ENCODE measurements around the gene GSTP1. TPM values are rescaled to one million over a fixed set of nuclear protein-coding genes. Genes with fewer than 3 reads are reported as not detected.

GSTP1 gene
- total and polyA plus RNA-seq, 4 donors, result 632 to 2,206 (median 1,023) TPM

DNA sequence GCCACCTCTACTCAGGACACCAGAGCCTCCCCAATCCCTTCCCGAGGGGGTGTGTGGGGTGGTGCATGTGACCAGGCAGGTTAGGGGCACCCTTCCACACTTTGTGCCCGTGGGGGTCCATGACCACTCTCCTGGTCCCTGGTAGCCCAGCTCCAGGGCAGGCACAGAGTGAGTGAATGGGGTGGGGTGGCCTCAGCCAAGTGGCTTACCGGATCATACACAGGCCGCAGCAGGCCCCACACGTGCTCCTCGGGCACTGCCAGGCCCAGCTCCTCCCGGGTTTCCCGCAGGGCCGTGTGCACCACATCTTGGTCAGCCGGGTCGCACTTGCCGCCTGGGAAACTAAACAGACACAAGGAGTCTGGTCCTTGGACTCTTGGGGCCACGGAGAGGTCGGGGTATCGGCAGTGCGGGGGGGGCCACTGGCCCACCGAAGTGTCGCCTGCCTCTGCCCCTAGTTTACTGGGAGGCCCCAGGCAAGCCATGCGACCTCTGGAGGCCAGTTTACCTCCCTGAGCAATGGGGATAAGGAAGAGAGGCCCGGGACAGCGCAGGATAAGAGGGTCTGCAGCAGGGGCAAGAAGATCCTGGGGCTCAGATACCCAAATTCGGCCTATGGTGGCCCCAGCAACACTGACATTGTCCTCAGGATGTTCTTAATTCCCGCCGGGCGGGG lies 45.2 kb downstream of the GSTP1 start:
- DNase-seq (no peak), ATAC-seq (ENCODE audit: insufficient read depth, low FRiP score) (no peak)

DNA sequence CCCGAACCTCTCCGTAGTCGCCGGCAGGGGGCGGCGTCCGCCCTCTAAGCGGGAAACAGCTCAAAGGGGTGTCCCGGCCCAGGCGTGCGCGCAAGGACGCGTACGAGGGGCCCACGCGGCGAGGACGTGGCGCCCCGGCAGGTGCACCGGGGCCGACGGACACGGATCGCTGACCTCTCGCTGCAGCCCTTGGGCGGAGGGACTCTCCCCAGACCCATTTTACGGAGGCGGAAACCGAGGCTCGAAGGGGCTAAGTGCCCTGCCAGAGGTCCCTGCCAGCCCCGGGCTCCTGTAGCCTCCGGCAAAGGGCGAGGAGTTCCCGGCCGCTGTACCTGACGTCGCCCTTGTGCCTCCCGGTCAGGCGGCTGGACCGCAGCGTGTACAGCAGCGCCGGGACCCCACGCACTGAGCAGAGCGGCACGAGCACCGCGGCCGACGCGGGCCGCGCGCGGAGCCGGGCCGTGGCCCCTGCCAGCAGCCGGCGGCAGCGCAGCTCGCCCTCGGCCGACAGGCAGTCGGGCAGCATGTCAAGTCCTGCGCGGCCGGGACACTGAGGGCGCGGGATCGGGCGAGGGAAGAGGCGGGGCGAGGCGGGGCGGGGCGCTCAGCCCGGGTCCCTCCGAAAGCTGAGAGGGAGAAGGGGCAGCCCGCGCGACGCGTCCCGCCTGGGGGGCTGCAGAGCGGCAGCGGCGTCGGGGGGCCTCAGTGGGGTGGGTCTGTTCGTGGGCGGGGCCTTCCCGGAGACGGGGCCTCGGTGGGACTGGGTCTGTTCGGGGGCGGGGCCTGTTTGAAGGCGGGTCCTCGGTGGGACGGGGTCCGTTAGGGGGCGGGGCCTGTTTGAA lies 46.0 kb downstream of the GSTP1 start, which contains the start of gene NUDT8:
Gene NUDT8, minus strand, starts transcription at position 552 of the 842 bp plus-strand sequence. Its CDS starts 26 bp downstream, at position 526.
- peak within 1 kb of the TSS; percentile 63 to 82 for H3K9ac ChIP-seq (ENCODE audit: insufficient read depth in 1 of 2, low read length in 2 of 2)
- H3K27me3 ChIP-seq (ENCODE audit: control insufficient read depth in 3 of 3, insufficient read depth in 3 of 3, low read length in 2 of 3), result no peaks in the 10 kb centered on the region
- H3K4me1 ChIP-seq (ENCODE audit: control insufficient read depth in 5 of 5, insufficient read depth in 5 of 5, low read length in 5 of 5), result peaks cover 0 to 8% (median 4%) of the 10 kb centered on the region in 5 donors
- DNase-seq, result peak; percentile 71 to 81 (median 78)
- H3K4me3 ChIP-seq, result peak within 1 kb of the TSS; percentile 47
- peak within 1 kb of the TSS; percentile 88 to 94 for H3K27ac ChIP-seq (ENCODE audit: low read depth in 1 of 2, low read length in 1 of 2)
- peak; percentile 59 for ATAC-seq (ENCODE audit: insufficient read depth, low FRiP score)
- TF ChIP-seq, protein P1, sequence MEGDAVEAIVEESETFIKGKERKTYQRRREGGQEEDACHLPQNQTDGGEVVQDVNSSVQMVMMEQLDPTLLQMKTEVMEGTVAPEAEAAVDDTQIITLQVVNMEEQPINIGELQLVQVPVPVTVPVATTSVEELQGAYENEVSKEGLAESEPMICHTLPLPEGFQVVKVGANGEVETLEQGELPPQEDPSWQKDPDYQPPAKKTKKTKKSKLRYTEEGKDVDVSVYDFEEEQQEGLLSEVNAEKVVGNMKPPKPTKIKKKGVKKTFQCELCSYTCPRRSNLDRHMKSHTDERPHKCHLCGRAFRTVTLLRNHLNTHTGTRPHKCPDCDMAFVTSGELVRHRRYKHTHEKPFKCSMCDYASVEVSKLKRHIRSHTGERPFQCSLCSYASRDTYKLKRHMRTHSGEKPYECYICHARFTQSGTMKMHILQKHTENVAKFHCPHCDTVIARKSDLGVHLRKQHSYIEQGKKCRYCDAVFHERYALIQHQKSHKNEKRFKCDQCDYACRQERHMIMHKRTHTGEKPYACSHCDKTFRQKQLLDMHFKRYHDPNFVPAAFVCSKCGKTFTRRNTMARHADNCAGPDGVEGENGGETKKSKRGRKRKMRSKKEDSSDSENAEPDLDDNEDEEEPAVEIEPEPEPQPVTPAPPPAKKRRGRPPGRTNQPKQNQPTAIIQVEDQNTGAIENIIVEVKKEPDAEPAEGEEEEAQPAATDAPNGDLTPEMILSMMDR (IDR thresholded peaks at IDR 0.05; ENCODE audit: control extremely low read depth, extremely low read depth), result peak; percentile 60
- H3K9me3 ChIP-seq (ENCODE audit: control insufficient read depth in 4 of 4, insufficient read depth in 3 of 4, low read length in 3 of 4), result no peaks in the 10 kb centered on the region
- 0 to 1% methylated on average over 70 to 102 of the region's 102 CpGs for WGBS, 2 donors
- H3K36me3 ChIP-seq (ENCODE audit: control insufficient read depth in 4 of 4, insufficient read depth in 4 of 4, low read length in 4 of 4), result no peaks in the 10 kb centered on the region

More for the DNA sequence above, 45.2 kb downstream of the GSTP1 start:
- Histone ChIP-seq H3K27ac (ENCODE audit: low read depth in 1 of 2, low read length in 1 of 2) (no peak overlapping the region), H3K4me1 (ENCODE audit: control insufficient read depth in 5 of 5, insufficient read depth in 5 of 5, low read length in 5 of 5) (peaks cover 0 to 8% (median 4%) of the 10 kb centered on the region in 5 donors), H3K27me3 (ENCODE audit: control insufficient read depth in 3 of 3, insufficient read depth in 3 of 3, low read length in 2 of 3) (no peaks in the 10 kb centered on the region), H3K36me3 (ENCODE audit: control insufficient read depth in 4 of 4, insufficient read depth in 4 of 4, low read length in 4 of 4) (no peaks in the 10 kb centered on the region), H3K4me3 (no peak overlapping the region), H3K9ac (ENCODE audit: insufficient read depth in 1 of 2, low read length in 2 of 2) (no peak overlapping the region), H3K9me3 (ENCODE audit: control insufficient read depth in 4 of 4, insufficient read depth in 3 of 4, low read length in 3 of 4) (no peaks in the 10 kb centered on the region)
- WGBS, 2 donors, result 55 to 66% methylated on average over 25 of the region's 25 CpGs
- TF ChIP-seq, protein P1 (IDR thresholded peaks at IDR 0.05; ENCODE audit: control extremely low read depth, extremely low read depth), result no peak

DNA sequence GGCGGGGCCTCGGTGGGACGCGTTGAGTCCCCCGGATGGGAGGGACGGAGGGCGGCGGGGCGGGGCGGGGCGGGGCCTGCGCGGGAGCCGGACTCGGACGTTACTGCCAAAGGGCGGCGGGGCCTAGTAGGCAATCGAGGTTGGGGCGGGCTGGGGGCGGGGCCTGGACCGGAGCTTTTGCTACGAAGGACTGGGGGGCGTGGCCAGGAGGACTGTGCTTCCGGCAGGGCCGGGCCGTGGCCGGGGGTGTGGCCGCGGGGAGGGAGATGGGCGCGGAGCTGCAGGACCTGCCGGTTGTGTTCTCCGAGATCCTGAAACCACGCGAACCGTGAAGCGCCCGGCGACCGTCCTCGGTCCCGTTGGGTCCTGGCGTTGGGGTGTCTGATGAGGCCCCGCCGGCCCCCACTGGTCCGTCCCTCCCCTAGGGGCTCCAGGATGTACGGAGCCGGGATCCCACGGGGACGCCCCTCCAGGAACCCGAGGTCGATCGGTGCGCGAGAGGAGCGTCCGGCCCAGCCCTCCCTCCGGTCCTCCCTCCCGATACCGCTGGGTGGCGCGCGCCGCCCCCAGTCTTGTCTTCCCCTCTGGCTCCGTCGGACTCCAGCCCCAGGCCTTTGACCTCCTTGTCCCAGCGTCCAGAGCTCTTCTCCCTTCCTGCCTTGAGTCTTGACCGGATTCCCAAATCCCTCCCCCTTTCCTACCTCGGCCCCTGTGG lies 46.8 kb downstream of the GSTP1 start:
- Histone ChIP-seq H3K36me3 (ENCODE audit: control insufficient read depth in 4 of 4, insufficient read depth in 4 of 4, low read length in 4 of 4) (no peaks in the 10 kb centered on the region), H3K9ac (ENCODE audit: insufficient read depth in 1 of 2, low read length in 2 of 2) (peak overlapping the region; percentile 63 to 82), H3K4me1 (ENCODE audit: control insufficient read depth in 5 of 5, insufficient read depth in 5 of 5, low read length in 5 of 5) (peaks cover 0 to 8% (median 4%) of the 10 kb centered on the region in 5 donors), H3K27me3 (ENCODE audit: control insufficient read depth in 3 of 3, insufficient read depth in 3 of 3, low read length in 2 of 3) (no peaks in the 10 kb centered on the region), H3K9me3 (ENCODE audit: control insufficient read depth in 4 of 4, insufficient read depth in 3 of 4, low read length in 3 of 4) (no peaks in the 10 kb centered on the region), H3K4me3 (peak overlapping the region; percentile 45), H3K27ac (ENCODE audit: low read depth in 1 of 2, low read length in 1 of 2) (peak overlapping the region; percentile 82 to 88)
- 1 to 2% methylated on average over 54 to 70 of the region's 70 CpGs for WGBS, 2 donors
- TF ChIP-seq, protein P1 (IDR thresholded peaks at IDR 0.05; ENCODE audit: control extremely low read depth, extremely low read depth), result peak; percentile 51
- ATAC-seq (ENCODE audit: insufficient read depth, low FRiP score) (peak; percentile 91), DNase-seq (peak; percentile 98 to 100 (median 99))
